ENCODE results near the gene RIPPLY3.
"Not testable (repeated sequence)": the region's sequence is repeated elsewhere in the genome, so short reads cannot be mapped to it uniquely, and the experiment has no call there.

Gene RIPPLY3

GRCh38 chr21:37049741-37050140, 43.2 kb downstream of the RIPPLY3 start:
- not testable (repeated sequence) for H3K27me3 ChIP-seq (replicated peaks; ENCODE audit: control insufficient read depth, insufficient read depth, low read length); H3K4me3 ChIP-seq (ENCODE audit: low read length)

GRCh38 chr21:37055271-37055855, 48.9 kb downstream of the RIPPLY3 start:
- Histone ChIP-seq H3K9me3 (ENCODE audit: control insufficient read depth, low read length) (no peaks in the 10 kb centered on the region), H3K27me3 (replicated peaks; ENCODE audit: control insufficient read depth, insufficient read depth, low read length) (peaks cover 4% of the 10 kb centered on the region), H3K4me1 (ENCODE audit: control insufficient read depth, insufficient read depth, low read length) (peaks cover 5% of the 10 kb centered on the region), H3K36me3 (ENCODE audit: control insufficient read depth, insufficient read depth, low read length, severe bottlenecking) (no peaks in the 10 kb centered on the region), H3K4me3 (ENCODE audit: low read length) (no peak overlapping the region), H3K9ac (ENCODE audit: low read length) (no peak overlapping the region)
- no peak for DNase-seq (ENCODE audit: low read depth)

More at GRCh38 chr21:37049741-37050140, 43.2 kb downstream of the RIPPLY3 start:
- DNase-seq (ENCODE audit: low read depth); H3K9me3 ChIP-seq (ENCODE audit: control insufficient read depth, low read length); H3K36me3 ChIP-seq (ENCODE audit: control insufficient read depth, insufficient read depth, low read length, severe bottlenecking); H3K9ac ChIP-seq (ENCODE audit: low read length); H3K4me1 ChIP-seq (ENCODE audit: control insufficient read depth, insufficient read depth, low read length): not testable (repeated sequence)

- peaks cover 4% of the 10 kb centered on the region for H3K27me3 ChIP-seq (replicated peaks; ENCODE audit: control insufficient read depth, insufficient read depth, low read length)
- H3K9ac ChIP-seq (ENCODE audit: low read length): no peak overlapping the region
- no peak overlapping the region for H3K4me3 ChIP-seq (ENCODE audit: low read length)
- no peaks in the 10 kb centered on the region for H3K9me3 ChIP-seq (ENCODE audit: control insufficient read depth, low read length)
- H3K36me3 ChIP-seq (ENCODE audit: control insufficient read depth, insufficient read depth, low read length, severe bottlenecking): no peaks in the 10 kb centered on the region
- peaks cover 28% of the 10 kb centered on the region for H3K4me1 ChIP-seq (ENCODE audit: control insufficient read depth, insufficient read depth, low read length)
- DNase-seq (ENCODE audit: low read depth): no peak
These were observed 51.1 kb downstream of the RIPPLY3 start for GRCh38 chr21:37057614-37058013.

- no peaks in the 10 kb centered on the region for H3K9me3 ChIP-seq (ENCODE audit: control insufficient read depth, low read length)
- H3K4me3 ChIP-seq (ENCODE audit: low read length): no peak overlapping the region
- H3K4me1 ChIP-seq (ENCODE audit: control insufficient read depth, insufficient read depth, low read length): peaks cover 32% of the 10 kb centered on the region
- no peak overlapping the region for H3K9ac ChIP-seq (ENCODE audit: low read length)
- DNase-seq (ENCODE audit: low read depth): no peak
- peaks cover 4% of the 10 kb centered on the region for H3K27me3 ChIP-seq (replicated peaks; ENCODE audit: control insufficient read depth, insufficient read depth, low read length)
- H3K36me3 ChIP-seq (ENCODE audit: control insufficient read depth, insufficient read depth, low read length, severe bottlenecking): no peaks in the 10 kb centered on the region
These were observed 51.8 kb downstream of the RIPPLY3 start for GRCh38 chr21:37058261-37058660.

GRCh38 chr21:37059181-37059580, 52.7 kb downstream of the RIPPLY3 start:
- H3K36me3 ChIP-seq (ENCODE audit: control insufficient read depth, insufficient read depth, low read length, severe bottlenecking): no peaks in the 10 kb centered on the region
- no peak for DNase-seq (ENCODE audit: low read depth)
- peaks cover 36% of the 10 kb centered on the region for H3K4me1 ChIP-seq (ENCODE audit: control insufficient read depth, insufficient read depth, low read length)
- H3K9ac ChIP-seq (ENCODE audit: low read length): no peak overlapping the region
- H3K9me3 ChIP-seq (ENCODE audit: control insufficient read depth, low read length): no peaks in the 10 kb centered on the region
- H3K27me3 ChIP-seq (replicated peaks; ENCODE audit: control insufficient read depth, insufficient read depth, low read length): peaks cover 4% of the 10 kb centered on the region
- no peak overlapping the region for H3K4me3 ChIP-seq (ENCODE audit: low read length)

GRCh38 chr21:37060296-37060695, 53.8 kb downstream of the RIPPLY3 start:
- peaks cover 8% of the 10 kb centered on the region for H3K36me3 ChIP-seq (ENCODE audit: control insufficient read depth, insufficient read depth, low read length, severe bottlenecking)
- DNase-seq (ENCODE audit: low read depth): peak; percentile 97
- H3K9me3 ChIP-seq (ENCODE audit: control insufficient read depth, low read length): no peaks in the 10 kb centered on the region
- H3K9ac ChIP-seq (ENCODE audit: low read length): peak overlapping the region; percentile 44
- H3K4me1 ChIP-seq (ENCODE audit: control insufficient read depth, insufficient read depth, low read length): peaks cover 36% of the 10 kb centered on the region
- peak overlapping the region; percentile 22 for H3K4me3 ChIP-seq (ENCODE audit: low read length)
- H3K27me3 ChIP-seq (replicated peaks; ENCODE audit: control insufficient read depth, insufficient read depth, low read length): no peaks in the 10 kb centered on the region

- peaks cover 36% of the 10 kb centered on the region for H3K4me1 ChIP-seq (ENCODE audit: control insufficient read depth, insufficient read depth, low read length)
- no peak for DNase-seq (ENCODE audit: low read depth)
- no peak overlapping the region for H3K4me3 ChIP-seq (ENCODE audit: low read length)
- no peaks in the 10 kb centered on the region for H3K27me3 ChIP-seq (replicated peaks; ENCODE audit: control insufficient read depth, insufficient read depth, low read length)
- H3K9ac ChIP-seq (ENCODE audit: low read length): peak overlapping the region; percentile 50
- no peaks in the 10 kb centered on the region for H3K9me3 ChIP-seq (ENCODE audit: control insufficient read depth, low read length)
- H3K36me3 ChIP-seq (ENCODE audit: control insufficient read depth, insufficient read depth, low read length, severe bottlenecking): peaks cover 15% of the 10 kb centered on the region
These were observed 55.6 kb downstream of the RIPPLY3 start for GRCh38 chr21:37061926-37062592.

GRCh38 chr21:37062593-37062935, 56.1 kb downstream of the RIPPLY3 start:
- peak overlapping the region; percentile 11 for H3K9ac ChIP-seq (ENCODE audit: low read length)
- H3K4me3 ChIP-seq (ENCODE audit: low read length): no peak overlapping the region
- H3K4me1 ChIP-seq (ENCODE audit: control insufficient read depth, insufficient read depth, low read length): peaks cover 36% of the 10 kb centered on the region
- H3K27me3 ChIP-seq (replicated peaks; ENCODE audit: control insufficient read depth, insufficient read depth, low read length): no peaks in the 10 kb centered on the region
- peaks cover 18% of the 10 kb centered on the region for H3K36me3 ChIP-seq (ENCODE audit: control insufficient read depth, insufficient read depth, low read length, severe bottlenecking)
- DNase-seq (ENCODE audit: low read depth): no peak
- H3K9me3 ChIP-seq (ENCODE audit: control insufficient read depth, low read length): no peaks in the 10 kb centered on the region

- DNase-seq (ENCODE audit: low read depth): no peak
- H3K4me3 ChIP-seq (ENCODE audit: low read length): no peak overlapping the region
- peaks cover 26% of the 10 kb centered on the region for H3K36me3 ChIP-seq (ENCODE audit: control insufficient read depth, insufficient read depth, low read length, severe bottlenecking)
- no peaks in the 10 kb centered on the region for H3K9me3 ChIP-seq (ENCODE audit: control insufficient read depth, low read length)
- peaks cover 36% of the 10 kb centered on the region for H3K4me1 ChIP-seq (ENCODE audit: control insufficient read depth, insufficient read depth, low read length)
- no peaks in the 10 kb centered on the region for H3K27me3 ChIP-seq (replicated peaks; ENCODE audit: control insufficient read depth, insufficient read depth, low read length)
- H3K9ac ChIP-seq (ENCODE audit: low read length): no peak overlapping the region
These were observed 56.9 kb downstream of the RIPPLY3 start for GRCh38 chr21:37063433-37063832.

GRCh38 chr21:37064841-37065240, 58.3 kb downstream of the RIPPLY3 start:
- H3K9me3 ChIP-seq (ENCODE audit: control insufficient read depth, low read length): no peaks in the 10 kb centered on the region
- H3K27me3 ChIP-seq (replicated peaks; ENCODE audit: control insufficient read depth, insufficient read depth, low read length): no peaks in the 10 kb centered on the region
- peaks cover 35% of the 10 kb centered on the region for H3K36me3 ChIP-seq (ENCODE audit: control insufficient read depth, insufficient read depth, low read length, severe bottlenecking)
- peak; percentile 51 for DNase-seq (ENCODE audit: low read depth)
- H3K9ac ChIP-seq (ENCODE audit: low read length): no peak overlapping the region
- H3K4me3 ChIP-seq (ENCODE audit: low read length): no peak overlapping the region
- peaks cover 35% of the 10 kb centered on the region for H3K4me1 ChIP-seq (ENCODE audit: control insufficient read depth, insufficient read depth, low read length)

GRCh38 chr21:37065561-37066177, 59.2 kb downstream of the RIPPLY3 start:
- H3K36me3 ChIP-seq (ENCODE audit: control insufficient read depth, insufficient read depth, low read length, severe bottlenecking): peaks cover 35% of the 10 kb centered on the region
- no peaks in the 10 kb centered on the region for H3K27me3 ChIP-seq (replicated peaks; ENCODE audit: control insufficient read depth, insufficient read depth, low read length)
- H3K4me3 ChIP-seq (ENCODE audit: low read length): no peak overlapping the region
- no peak for DNase-seq (ENCODE audit: low read depth)
- no peaks in the 10 kb centered on the region for H3K9me3 ChIP-seq (ENCODE audit: control insufficient read depth, low read length)
- H3K9ac ChIP-seq (ENCODE audit: low read length): no peak overlapping the region
- H3K4me1 ChIP-seq (ENCODE audit: control insufficient read depth, insufficient read depth, low read length): peaks cover 27% of the 10 kb centered on the region

Data from adipocyte (in vitro differentiated cells).